ENCODE measurements around the gene TNNC2. TPM values are rescaled to one million over a fixed set of nuclear protein-coding genes. Genes with fewer than 3 reads are reported as not detected.

Gene TNNC2
- total RNA-seq, 2 experiments from 2014 or later = 1.2 to 1.5 TPM

DNA sequence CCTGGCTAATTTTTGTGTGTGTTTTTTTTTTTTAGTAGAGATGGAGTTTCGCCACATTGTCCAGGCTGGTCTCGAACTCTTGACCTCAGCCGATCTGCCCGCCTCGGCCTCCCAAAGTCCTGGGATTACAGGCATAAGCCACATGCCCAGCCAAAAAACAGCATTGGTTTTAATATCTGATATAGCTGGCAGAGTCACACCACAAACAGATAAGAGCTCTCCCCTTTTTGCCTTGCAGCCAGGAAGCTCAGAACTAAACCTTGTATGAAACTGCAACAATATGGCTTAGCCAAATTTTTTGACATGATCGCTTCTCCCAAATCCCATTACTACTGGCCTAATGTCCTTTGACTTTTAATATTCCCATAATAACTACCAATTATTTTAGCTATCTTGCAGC, 25.2 kb upstream of the TNNC2 start:
- Mint-ChIP-seq H3K27me3 (no peaks in the 10 kb centered on the region), H3K9me3 (no peaks in the 10 kb centered on the region), H3K36me3 (ENCODE audit: low read depth) (peaks cover 83% of the 10 kb centered on the region), H3K27ac (no peak overlapping the region), H3K4me1 (ENCODE audit: low read depth) (peaks cover 33% of the 10 kb centered on the region), H3K4me3 (no peak overlapping the region)
- H3K36me3 ChIP-seq (ENCODE audit: insufficient read depth, low read length) = peaks cover 45% of the 10 kb centered on the region
- intact Hi-C loops (cut with DNase I, micrococcal nuclease) = no loop called here
- DNase-seq = no peak
- TF ChIP-seq, protein P1, sequence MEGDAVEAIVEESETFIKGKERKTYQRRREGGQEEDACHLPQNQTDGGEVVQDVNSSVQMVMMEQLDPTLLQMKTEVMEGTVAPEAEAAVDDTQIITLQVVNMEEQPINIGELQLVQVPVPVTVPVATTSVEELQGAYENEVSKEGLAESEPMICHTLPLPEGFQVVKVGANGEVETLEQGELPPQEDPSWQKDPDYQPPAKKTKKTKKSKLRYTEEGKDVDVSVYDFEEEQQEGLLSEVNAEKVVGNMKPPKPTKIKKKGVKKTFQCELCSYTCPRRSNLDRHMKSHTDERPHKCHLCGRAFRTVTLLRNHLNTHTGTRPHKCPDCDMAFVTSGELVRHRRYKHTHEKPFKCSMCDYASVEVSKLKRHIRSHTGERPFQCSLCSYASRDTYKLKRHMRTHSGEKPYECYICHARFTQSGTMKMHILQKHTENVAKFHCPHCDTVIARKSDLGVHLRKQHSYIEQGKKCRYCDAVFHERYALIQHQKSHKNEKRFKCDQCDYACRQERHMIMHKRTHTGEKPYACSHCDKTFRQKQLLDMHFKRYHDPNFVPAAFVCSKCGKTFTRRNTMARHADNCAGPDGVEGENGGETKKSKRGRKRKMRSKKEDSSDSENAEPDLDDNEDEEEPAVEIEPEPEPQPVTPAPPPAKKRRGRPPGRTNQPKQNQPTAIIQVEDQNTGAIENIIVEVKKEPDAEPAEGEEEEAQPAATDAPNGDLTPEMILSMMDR (IDR thresholded peaks at IDR 0.05) = no peak
- H3K27me3 ChIP-seq (ENCODE audit: control insufficient read depth in 1 of 2, insufficient read depth in 2 of 2, low read length in 2 of 2) = no peaks in the 10 kb centered on the region
- ChIA-PET POLR2A (interaction anchor here (1.6 kb wide), 1 partner anchor 29 kb away, joined by 7 read pairs; the partner anchor contains the start of gene ZSWIM1), CTCF (no interaction called here)
- peaks cover 27% of the 10 kb centered on the region for H3K4me1 ChIP-seq (ENCODE audit: insufficient read depth, low read length)
- no peak overlapping the region for H3K4me3 ChIP-seq (ENCODE audit: low read length)
- H3K27ac ChIP-seq (ENCODE audit: low read depth in 1 of 2, low read length in 2 of 2) = no peak overlapping the region
- no peak for ATAC-seq (ENCODE audit: poor library complexity)
- no peaks in the 10 kb centered on the region for H3K9me3 ChIP-seq (ENCODE audit: control insufficient read depth in 1 of 2, insufficient read depth in 1 of 2, low read length in 2 of 2)

DNA sequence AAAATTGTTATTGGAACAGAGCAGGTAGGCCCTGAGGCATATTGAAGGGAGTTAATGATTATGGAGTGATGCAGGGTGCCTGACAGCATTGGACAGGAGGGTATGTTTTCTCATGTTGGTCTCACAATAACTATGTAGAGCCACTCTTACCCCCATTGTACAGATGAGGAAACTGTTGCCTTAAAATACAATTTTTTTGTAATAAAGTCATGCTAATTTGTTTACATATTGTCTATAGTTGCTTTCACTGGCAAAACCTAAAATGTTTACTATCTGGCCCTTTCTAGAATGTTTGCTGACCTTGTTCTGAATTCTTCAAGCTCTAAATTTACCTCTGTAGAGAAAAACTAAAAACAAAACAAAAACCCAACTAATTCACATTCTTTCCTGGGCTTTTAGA, 24.4 kb upstream of the TNNC2 start:
- Mint-ChIP-seq H3K27me3 (no peaks in the 10 kb centered on the region), H3K9me3 (no peaks in the 10 kb centered on the region), H3K27ac (no peak overlapping the region), H3K4me1 (ENCODE audit: low read depth) (peaks cover 24% of the 10 kb centered on the region), H3K36me3 (ENCODE audit: low read depth) (peaks cover 83% of the 10 kb centered on the region), H3K4me3 (no peak overlapping the region)
- POLR2A ChIA-PET = no interaction called here
- ATAC-seq (ENCODE audit: poor library complexity) (no peak), DNase-seq (no peak)
- TF ChIP-seq, protein P1 (IDR thresholded peaks at IDR 0.05) = no peak
- intact Hi-C loops (cut with DNase I, micrococcal nuclease) = no loop called here
- Histone ChIP-seq H3K36me3 (ENCODE audit: insufficient read depth, low read length) (peaks cover 49% of the 10 kb centered on the region), H3K9me3 (ENCODE audit: control insufficient read depth in 1 of 2, insufficient read depth in 1 of 2, low read length in 2 of 2) (no peaks in the 10 kb centered on the region), H3K4me3 (ENCODE audit: low read length) (no peak overlapping the region), H3K27ac (ENCODE audit: low read depth in 1 of 2, low read length in 2 of 2) (no peak overlapping the region), H3K27me3 (ENCODE audit: control insufficient read depth in 1 of 2, insufficient read depth in 2 of 2, low read length in 2 of 2) (no peaks in the 10 kb centered on the region), H3K4me1 (ENCODE audit: insufficient read depth, low read length) (peaks cover 22% of the 10 kb centered on the region)
- CTCF ChIA-PET = no interaction called here

DNA sequence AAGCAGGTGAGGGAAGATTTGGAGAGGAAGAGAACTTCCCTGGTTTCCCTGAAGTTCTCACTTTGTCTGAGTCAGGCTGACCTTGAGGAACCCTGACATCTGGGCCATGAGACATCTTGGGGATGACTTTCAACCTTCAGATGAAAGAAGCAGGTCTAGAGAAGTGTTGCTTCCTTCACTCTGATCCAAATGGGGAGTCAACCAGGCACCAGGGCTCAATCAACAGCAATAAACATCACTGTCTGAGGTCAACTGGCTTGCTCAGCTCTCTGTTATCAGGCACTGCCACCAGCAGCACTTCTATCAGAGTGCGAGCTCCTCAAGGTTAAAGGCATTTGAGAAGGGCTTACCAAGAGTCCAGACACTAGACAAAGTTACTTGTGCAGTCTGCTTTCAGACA, 23.8 kb upstream of the TNNC2 start:
- no peak for DNase-seq
- Histone ChIP-seq H3K36me3 (ENCODE audit: insufficient read depth, low read length) (peaks cover 55% of the 10 kb centered on the region), H3K27me3 (ENCODE audit: control insufficient read depth in 1 of 2, insufficient read depth in 2 of 2, low read length in 2 of 2) (no peaks in the 10 kb centered on the region), H3K4me3 (ENCODE audit: low read length) (no peak overlapping the region), H3K9me3 (ENCODE audit: control insufficient read depth in 1 of 2, insufficient read depth in 1 of 2, low read length in 2 of 2) (no peaks in the 10 kb centered on the region), H3K4me1 (ENCODE audit: insufficient read depth, low read length) (peaks cover 17% of the 10 kb centered on the region), H3K27ac (ENCODE audit: low read depth in 1 of 2, low read length in 2 of 2) (no peak overlapping the region)
- Mint-ChIP-seq H3K27me3 (no peaks in the 10 kb centered on the region), H3K4me1 (ENCODE audit: low read depth) (peaks cover 19% of the 10 kb centered on the region), H3K36me3 (ENCODE audit: low read depth) (peaks cover 87% of the 10 kb centered on the region), H3K27ac (no peak overlapping the region), H3K4me3 (no peak overlapping the region), H3K9me3 (no peaks in the 10 kb centered on the region)
- ChIA-PET POLR2A (no interaction called here), CTCF (no interaction called here)
- TF ChIP-seq, protein P1 (IDR thresholded peaks at IDR 0.05) = no peak
- no peak for ATAC-seq (ENCODE audit: poor library complexity)
- intact Hi-C loops (cut with DNase I, micrococcal nuclease) = no loop called here

All from CD4-positive, alpha-beta T cell (primary cell).